SU-DHL-6 (cell line): ENCODE measurements around the gene ACCSL.

Experiments used
- H2AFZ ChIP-seq: fragments of 200-600 bp; sonication (generic); 2 replicates; pipeline ENCODE4 v1.6.1; 2014; ENCODE audit warnings: low read depth, mild to moderate bottlenecking, moderate library complexity, mixed read lengths, antibody characterized with exemption, low read length; ENCODE audit not compliant: severe bottlenecking
- H3F3A ChIP-seq: fragments of 200-600 bp; shearing (Covaris generic); 2 replicates; pipeline ENCODE4 v1.6.0; 2016; ENCODE audit warnings: antibody characterized with exemption, mild to moderate bottlenecking; ENCODE audit not compliant: insufficient read depth
- H3K27ac ChIP-seq: fragments of 200-600 bp; sonication (generic); 2 replicates; pipeline ENCODE4 v1.5.1; 2016; ENCODE audit warnings: low read depth, mild to moderate bottlenecking, low read length, moderate library complexity, mixed read lengths
- H3K27me3 ChIP-seq: fragments of 200-600 bp; sonication (generic), shearing (Covaris generic); 2 replicates; pipeline ENCODE4 v1.6.0; 2014; ENCODE audit warnings: mild to moderate bottlenecking, low read length
- H3K36me3 ChIP-seq: fragments of 200-600 bp; sonication (generic); 2 replicates; pipeline ENCODE4 v1.6.1; 2014; ENCODE audit warnings: mild to moderate bottlenecking, low read length, mixed read lengths
- H3K4me2 ChIP-seq: fragments of 300-600, 200-600 bp; shearing (Covaris generic), sonication (generic); 2 replicates; pipeline ENCODE4 v1.6.0; 2014; ENCODE audit warnings: low read length, low read depth, mild to moderate bottlenecking; ENCODE audit not compliant: poor library complexity, severe bottlenecking
- H3K4me3 ChIP-seq: fragments of 200-600 bp; sonication (generic); 2 replicates; pipeline ENCODE4 v1.5.1; 2014; ENCODE audit warnings: antibody characterized with exemption, low read length, mild to moderate bottlenecking, mixed read lengths; ENCODE audit not compliant: insufficient read depth, poor library complexity, severe bottlenecking
- H3K79me2 ChIP-seq: fragments of 200-600 bp; sonication (generic); 2 replicates; pipeline ENCODE4 v1.6.1; 2014; ENCODE audit warnings: mild to moderate bottlenecking, low read length, moderate library complexity; ENCODE audit not compliant: insufficient read depth
- H3K9ac ChIP-seq: fragments of 200-600 bp; sonication (generic); 2 replicates; pipeline ENCODE4 v1.7.0; 2014; ENCODE audit warnings: mild to moderate bottlenecking, low read length
- H3K9me2 ChIP-seq: fragments of 200-600 bp; sonication (generic); replicated peaks from 2 replicates; pipeline ENCODE4 v1.6.1; 2014; ENCODE audit warnings: low read length; ENCODE audit not compliant: insufficient read depth
- H3K9me3 ChIP-seq: fragments of 200-600 bp; sonication (generic); 2 replicates; pipeline ENCODE4 v1.6.1; 2014; ENCODE audit warnings: low read length, mixed read lengths; ENCODE audit not compliant: insufficient read depth
- H4K20me1 ChIP-seq: fragments of 200-600 bp; sonication (generic); 2 replicates; pipeline ENCODE4 v1.6.1; 2014; ENCODE audit warnings: low read depth, mild to moderate bottlenecking, antibody characterized with exemption, low read length, moderate library complexity, mixed read lengths
- EZH2phosphoT487 ChIP-seq: fragments of 200-600 bp; sonication (generic), shearing (Covaris generic); conservative IDR thresholded peaks from 2 replicates; pipeline ENCODE4 v1.6.1; 2018; ENCODE audit warnings: mild to moderate bottlenecking, antibody characterized with exemption, low read length, moderate library complexity, mixed read lengths
- TF ChIP-seq, protein P1 (sequence below): fragments of 200-600 bp; sonication (generic); IDR thresholded peaks from one replicate; pipeline ENCODE4 v1.5.1; 2017; ENCODE audit warnings: antibody characterized with exemption, mild to moderate bottlenecking, low read length, moderate library complexity; ENCODE audit not compliant: insufficient read depth, poor library complexity, severe bottlenecking

ACCSL gene

DNA sequence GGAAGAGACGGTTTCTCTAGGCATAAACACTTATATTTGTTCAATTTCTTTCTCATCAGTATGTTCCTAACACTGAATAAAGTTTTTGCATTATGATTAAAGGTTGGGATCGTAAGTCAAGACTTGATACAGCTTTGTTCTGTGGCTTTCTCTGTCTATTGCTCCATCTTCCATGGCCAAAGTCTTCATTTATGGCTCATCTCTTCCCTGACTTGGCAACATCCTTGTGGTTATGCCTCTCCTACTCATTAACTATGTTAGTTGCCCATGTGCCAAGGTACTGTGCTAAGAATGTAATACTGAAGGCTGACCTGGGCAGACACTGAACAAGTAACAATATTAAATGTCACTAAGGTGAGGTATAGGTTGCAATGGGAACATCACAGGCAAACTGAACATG is 1.6 kb upstream of the ACCSL start:
- no peak overlapping the region for H3K4me3 ChIP-seq
- H2AFZ ChIP-seq = no peak overlapping the region
- no peak overlapping the region for H3K27ac ChIP-seq
- no peaks in the 10 kb centered on the region for H3K79me2 ChIP-seq
- no peaks in the 10 kb centered on the region for H3K9me3 ChIP-seq
- no peaks in the 10 kb centered on the region for H3F3A ChIP-seq
- H3K9ac ChIP-seq = no peak overlapping the region
- no peaks in the 10 kb centered on the region for H4K20me1 ChIP-seq
- no peaks in the 10 kb centered on the region for H3K9me2 ChIP-seq
- no peaks in the 10 kb centered on the region for H3K27me3 ChIP-seq
- H3K36me3 ChIP-seq = no peaks in the 10 kb centered on the region
- TF ChIP-seq, protein P1, sequence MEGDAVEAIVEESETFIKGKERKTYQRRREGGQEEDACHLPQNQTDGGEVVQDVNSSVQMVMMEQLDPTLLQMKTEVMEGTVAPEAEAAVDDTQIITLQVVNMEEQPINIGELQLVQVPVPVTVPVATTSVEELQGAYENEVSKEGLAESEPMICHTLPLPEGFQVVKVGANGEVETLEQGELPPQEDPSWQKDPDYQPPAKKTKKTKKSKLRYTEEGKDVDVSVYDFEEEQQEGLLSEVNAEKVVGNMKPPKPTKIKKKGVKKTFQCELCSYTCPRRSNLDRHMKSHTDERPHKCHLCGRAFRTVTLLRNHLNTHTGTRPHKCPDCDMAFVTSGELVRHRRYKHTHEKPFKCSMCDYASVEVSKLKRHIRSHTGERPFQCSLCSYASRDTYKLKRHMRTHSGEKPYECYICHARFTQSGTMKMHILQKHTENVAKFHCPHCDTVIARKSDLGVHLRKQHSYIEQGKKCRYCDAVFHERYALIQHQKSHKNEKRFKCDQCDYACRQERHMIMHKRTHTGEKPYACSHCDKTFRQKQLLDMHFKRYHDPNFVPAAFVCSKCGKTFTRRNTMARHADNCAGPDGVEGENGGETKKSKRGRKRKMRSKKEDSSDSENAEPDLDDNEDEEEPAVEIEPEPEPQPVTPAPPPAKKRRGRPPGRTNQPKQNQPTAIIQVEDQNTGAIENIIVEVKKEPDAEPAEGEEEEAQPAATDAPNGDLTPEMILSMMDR = no peak
- no peak for TF ChIP-seq EZH2phosphoT487
- no peak overlapping the region for H3K4me2 ChIP-seq

DNA sequence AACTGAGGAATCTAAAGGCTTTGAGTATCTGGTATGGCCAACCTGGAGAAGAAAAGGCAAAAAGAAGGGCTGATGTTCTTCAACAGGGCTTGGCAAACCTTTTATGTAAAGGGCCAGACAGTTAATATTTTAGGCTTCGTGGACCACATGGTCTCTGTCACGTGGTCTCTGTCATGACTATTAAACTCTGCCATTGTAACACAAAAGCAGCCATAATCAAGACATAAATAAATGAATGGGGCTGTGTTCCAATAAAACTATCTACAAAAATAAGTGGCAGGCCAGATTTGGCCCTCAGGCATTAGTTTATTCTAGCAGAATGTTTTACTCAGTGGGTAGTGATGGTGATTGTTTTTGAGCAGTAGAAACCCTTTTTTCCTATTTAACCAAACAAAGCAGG is 483 bp upstream of the ACCSL start:
- Histone ChIP-seq H4K20me1 (no peaks in the 10 kb centered on the region), H3K36me3 (no peaks in the 10 kb centered on the region), H3K9me3 (no peaks in the 10 kb centered on the region), H3F3A (no peaks in the 10 kb centered on the region), H3K4me2 (no peak overlapping the region), H3K79me2 (no peaks in the 10 kb centered on the region), H2AFZ (no peak overlapping the region), H3K9me2 (no peaks in the 10 kb centered on the region), H3K27ac (no peak overlapping the region), H3K4me3 (no peak overlapping the region), H3K9ac (no peak overlapping the region), H3K27me3 (no peaks in the 10 kb centered on the region)
- TF ChIP-seq, protein P1 = no peak
- TF ChIP-seq EZH2phosphoT487 = no peak

DNA sequence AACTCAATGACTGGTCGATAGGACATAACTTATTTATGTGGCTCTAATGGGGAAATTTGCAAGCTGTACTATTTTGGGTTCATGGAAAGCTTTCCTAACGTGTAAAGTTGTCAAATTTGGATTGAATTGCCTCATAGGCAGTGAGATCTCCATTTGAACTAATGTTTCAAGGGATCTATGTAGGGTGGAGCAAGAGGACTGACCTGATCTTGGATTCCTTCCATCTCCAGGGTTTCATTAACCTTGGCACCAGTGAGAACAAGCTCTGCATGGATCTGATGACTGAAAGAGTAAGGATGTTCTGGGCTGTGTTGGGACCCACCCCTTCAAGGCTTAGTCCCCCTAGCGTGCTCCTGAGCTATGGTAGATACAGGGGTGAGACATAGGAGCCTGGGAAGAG is 2.1 kb downstream of the ACCSL start:
- TF ChIP-seq, protein P1 = no peak
- no peak for TF ChIP-seq EZH2phosphoT487
- H3K4me2 ChIP-seq = no peak overlapping the region
- no peaks in the 10 kb centered on the region for H3K27me3 ChIP-seq
- H3K79me2 ChIP-seq = no peaks in the 10 kb centered on the region
- H3K9me2 ChIP-seq = no peaks in the 10 kb centered on the region
- no peak overlapping the region for H3K9ac ChIP-seq
- no peaks in the 10 kb centered on the region for H4K20me1 ChIP-seq
- no peaks in the 10 kb centered on the region for H3K36me3 ChIP-seq
- H3K27ac ChIP-seq = no peak overlapping the region
- H3K4me3 ChIP-seq = no peak overlapping the region
- H3F3A ChIP-seq = no peaks in the 10 kb centered on the region
- no peaks in the 10 kb centered on the region for H3K9me3 ChIP-seq
- H2AFZ ChIP-seq = no peak overlapping the region
